ENCODE measurements around the gene GORASP2.

DNA sequence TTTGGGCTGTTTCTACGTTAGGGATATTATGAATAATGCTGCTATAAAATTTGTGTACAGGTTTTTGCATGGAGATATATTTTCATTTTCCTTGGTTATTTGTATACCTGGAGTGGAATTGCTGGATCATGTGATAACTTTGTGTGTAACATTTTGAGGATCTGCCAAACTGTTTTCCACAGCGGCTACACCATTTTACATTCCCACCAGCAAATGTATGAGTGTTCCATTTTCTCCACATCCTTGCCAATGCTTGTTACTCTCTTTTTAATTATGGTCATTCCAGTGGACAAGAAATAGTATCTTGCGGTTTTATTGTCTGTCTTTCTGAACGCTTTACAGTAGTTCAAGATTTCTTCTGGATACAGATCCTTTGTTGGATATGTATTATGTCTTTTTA lies 13.6 kb downstream of the GORASP2 start:
- TF ChIP-seq, protein P1, sequence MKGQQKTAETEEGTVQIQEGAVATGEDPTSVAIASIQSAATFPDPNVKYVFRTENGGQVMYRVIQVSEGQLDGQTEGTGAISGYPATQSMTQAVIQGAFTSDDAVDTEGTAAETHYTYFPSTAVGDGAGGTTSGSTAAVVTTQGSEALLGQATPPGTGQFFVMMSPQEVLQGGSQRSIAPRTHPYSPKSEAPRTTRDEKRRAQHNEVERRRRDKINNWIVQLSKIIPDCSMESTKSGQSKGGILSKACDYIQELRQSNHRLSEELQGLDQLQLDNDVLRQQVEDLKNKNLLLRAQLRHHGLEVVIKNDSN (IDR thresholded peaks at IDR 0.05; ENCODE audit: borderline replicate concordance, low read depth): no peak
- TF ChIP-seq RFX5 (IDR thresholded peaks at IDR 0.05; ENCODE audit: low read length) (no peak), JUND (IDR thresholded peaks at IDR 0.05) (no peak), TAF1 (IDR thresholded peaks at IDR 0.05; ENCODE audit: borderline replicate concordance, low read depth, low read length) (no peak), FOXM1 (IDR thresholded peaks at IDR 0.05; ENCODE audit: low read depth) (no peak), RCOR1 (IDR thresholded peaks at IDR 0.05; ENCODE audit: low read length) (no peak), FOXJ3 (CRISPR knock-in tag; IDR thresholded peaks at IDR 0.05) (no peak)
- TF ChIP-seq, protein P2, sequence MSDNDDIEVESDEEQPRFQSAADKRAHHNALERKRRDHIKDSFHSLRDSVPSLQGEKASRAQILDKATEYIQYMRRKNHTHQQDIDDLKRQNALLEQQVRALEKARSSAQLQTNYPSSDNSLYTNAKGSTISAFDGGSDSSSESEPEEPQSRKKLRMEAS (IDR thresholded peaks at IDR 0.05; ENCODE audit: low read depth): no peak
- TF ChIP-seq, protein P3, sequence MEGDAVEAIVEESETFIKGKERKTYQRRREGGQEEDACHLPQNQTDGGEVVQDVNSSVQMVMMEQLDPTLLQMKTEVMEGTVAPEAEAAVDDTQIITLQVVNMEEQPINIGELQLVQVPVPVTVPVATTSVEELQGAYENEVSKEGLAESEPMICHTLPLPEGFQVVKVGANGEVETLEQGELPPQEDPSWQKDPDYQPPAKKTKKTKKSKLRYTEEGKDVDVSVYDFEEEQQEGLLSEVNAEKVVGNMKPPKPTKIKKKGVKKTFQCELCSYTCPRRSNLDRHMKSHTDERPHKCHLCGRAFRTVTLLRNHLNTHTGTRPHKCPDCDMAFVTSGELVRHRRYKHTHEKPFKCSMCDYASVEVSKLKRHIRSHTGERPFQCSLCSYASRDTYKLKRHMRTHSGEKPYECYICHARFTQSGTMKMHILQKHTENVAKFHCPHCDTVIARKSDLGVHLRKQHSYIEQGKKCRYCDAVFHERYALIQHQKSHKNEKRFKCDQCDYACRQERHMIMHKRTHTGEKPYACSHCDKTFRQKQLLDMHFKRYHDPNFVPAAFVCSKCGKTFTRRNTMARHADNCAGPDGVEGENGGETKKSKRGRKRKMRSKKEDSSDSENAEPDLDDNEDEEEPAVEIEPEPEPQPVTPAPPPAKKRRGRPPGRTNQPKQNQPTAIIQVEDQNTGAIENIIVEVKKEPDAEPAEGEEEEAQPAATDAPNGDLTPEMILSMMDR (IDR thresholded peaks at IDR 0.05): no peak
- TF ChIP-seq, protein P4, sequence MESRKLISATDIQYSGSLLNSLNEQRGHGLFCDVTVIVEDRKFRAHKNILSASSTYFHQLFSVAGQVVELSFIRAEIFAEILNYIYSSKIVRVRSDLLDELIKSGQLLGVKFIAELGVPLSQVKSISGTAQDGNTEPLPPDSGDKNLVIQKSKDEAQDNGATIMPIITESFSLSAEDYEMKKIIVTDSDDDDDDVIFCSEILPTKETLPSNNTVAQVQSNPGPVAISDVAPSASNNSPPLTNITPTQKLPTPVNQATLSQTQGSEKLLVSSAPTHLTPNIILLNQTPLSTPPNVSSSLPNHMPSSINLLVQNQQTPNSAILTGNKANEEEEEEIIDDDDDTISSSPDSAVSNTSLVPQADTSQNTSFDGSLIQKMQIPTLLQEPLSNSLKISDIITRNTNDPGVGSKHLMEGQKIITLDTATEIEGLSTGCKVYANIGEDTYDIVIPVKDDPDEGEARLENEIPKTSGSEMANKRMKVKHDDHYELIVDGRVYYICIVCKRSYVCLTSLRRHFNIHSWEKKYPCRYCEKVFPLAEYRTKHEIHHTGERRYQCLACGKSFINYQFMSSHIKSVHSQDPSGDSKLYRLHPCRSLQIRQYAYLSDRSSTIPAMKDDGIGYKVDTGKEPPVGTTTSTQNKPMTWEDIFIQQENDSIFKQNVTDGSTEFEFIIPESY (IDR thresholded peaks at IDR 0.05; ENCODE audit: borderline replicate concordance, low read depth): no peak
- TF ChIP-seq, protein P5, sequence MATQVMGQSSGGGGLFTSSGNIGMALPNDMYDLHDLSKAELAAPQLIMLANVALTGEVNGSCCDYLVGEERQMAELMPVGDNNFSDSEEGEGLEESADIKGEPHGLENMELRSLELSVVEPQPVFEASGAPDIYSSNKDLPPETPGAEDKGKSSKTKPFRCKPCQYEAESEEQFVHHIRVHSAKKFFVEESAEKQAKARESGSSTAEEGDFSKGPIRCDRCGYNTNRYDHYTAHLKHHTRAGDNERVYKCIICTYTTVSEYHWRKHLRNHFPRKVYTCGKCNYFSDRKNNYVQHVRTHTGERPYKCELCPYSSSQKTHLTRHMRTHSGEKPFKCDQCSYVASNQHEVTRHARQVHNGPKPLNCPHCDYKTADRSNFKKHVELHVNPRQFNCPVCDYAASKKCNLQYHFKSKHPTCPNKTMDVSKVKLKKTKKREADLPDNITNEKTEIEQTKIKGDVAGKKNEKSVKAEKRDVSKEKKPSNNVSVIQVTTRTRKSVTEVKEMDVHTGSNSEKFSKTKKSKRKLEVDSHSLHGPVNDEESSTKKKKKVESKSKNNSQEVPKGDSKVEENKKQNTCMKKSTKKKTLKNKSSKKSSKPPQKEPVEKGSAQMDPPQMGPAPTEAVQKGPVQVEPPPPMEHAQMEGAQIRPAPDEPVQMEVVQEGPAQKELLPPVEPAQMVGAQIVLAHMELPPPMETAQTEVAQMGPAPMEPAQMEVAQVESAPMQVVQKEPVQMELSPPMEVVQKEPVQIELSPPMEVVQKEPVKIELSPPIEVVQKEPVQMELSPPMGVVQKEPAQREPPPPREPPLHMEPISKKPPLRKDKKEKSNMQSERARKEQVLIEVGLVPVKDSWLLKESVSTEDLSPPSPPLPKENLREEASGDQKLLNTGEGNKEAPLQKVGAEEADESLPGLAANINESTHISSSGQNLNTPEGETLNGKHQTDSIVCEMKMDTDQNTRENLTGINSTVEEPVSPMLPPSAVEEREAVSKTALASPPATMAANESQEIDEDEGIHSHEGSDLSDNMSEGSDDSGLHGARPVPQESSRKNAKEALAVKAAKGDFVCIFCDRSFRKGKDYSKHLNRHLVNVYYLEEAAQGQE (IDR thresholded peaks at IDR 0.05; ENCODE audit: low read depth, low read length): no peak
- TF ChIP-seq, protein P6, sequence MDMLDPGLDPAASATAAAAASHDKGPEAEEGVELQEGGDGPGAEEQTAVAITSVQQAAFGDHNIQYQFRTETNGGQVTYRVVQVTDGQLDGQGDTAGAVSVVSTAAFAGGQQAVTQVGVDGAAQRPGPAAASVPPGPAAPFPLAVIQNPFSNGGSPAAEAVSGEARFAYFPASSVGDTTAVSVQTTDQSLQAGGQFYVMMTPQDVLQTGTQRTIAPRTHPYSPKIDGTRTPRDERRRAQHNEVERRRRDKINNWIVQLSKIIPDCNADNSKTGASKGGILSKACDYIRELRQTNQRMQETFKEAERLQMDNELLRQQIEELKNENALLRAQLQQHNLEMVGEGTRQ (IDR thresholded peaks at IDR 0.05; ENCODE audit: borderline replicate concordance, low read depth, low read length): no peak
